ENCODE measurements around the gene HCFC1. TPM values are rescaled to one million over a fixed set of nuclear protein-coding genes. Genes with fewer than 3 reads are reported as not detected.

The HCFC1 gene
- total RNA-seq, 1 donor from 2014 or later: 61.2 TPM

DNA sequence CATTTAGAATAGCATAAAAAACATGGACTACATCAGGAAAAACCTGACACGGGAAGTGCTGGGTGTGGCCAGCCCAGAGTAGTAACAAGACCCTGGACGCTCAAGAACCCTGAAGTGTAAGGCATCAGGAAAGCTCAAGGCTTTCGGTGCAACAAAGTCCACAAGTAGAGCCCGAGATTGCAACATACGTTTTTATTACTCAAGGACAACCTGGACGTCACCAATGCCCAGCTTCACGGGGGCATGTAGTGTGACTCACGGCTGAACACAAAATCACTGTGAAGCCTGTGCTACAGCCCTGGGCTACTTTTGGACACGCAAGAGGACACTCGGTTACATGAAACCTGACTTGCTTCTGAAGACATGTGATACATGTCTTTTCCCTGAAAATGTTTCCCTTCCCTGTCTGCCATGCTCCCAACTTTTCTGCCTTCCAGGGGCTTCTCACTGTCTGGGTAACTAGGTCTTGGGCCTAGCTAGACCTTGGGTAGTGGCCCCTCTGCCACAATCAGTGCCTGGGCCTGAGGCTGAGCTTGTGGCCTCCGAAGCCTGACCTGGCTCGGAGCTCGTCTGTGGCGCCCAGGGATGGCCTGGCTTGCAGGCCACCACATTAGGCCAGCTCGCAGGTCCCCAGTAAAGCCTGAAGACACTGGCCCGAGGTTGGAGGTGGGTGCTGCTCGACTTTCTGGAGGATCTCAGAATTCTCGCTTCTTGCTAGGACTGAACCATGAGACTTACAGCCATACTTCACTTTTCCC lies 38.9 kb upstream of the HCFC1 start:
- no peaks in the 10 kb centered on the region for H3K9me3 Mint-ChIP-seq (ENCODE audit: unreplicated experiment)
- no peak overlapping the region for H3K9ac ChIP-seq (ENCODE audit: low read length)
- H3K4me1 ChIP-seq (ENCODE audit: insufficient read depth, low read length): no peaks in the 10 kb centered on the region
- H4K20me1 ChIP-seq (ENCODE audit: insufficient read depth, low read length): peaks cover 7% of the 10 kb centered on the region
- H3K4me3 ChIP-seq (ENCODE audit: insufficient read depth, low read depth, low read length): no peak overlapping the region
- no peaks in the 10 kb centered on the region for H3K27me3 ChIP-seq (ENCODE audit: insufficient read depth, low read length)
- no peak overlapping the region for H3K4me3 Mint-ChIP-seq (ENCODE audit: unreplicated experiment)
- peaks cover 4% of the 10 kb centered on the region for H3K36me3 Mint-ChIP-seq (ENCODE audit: low read depth, unreplicated experiment)
- no peaks in the 10 kb centered on the region for H3K79me2 ChIP-seq (ENCODE audit: insufficient read depth, low read length)
- H3K4me1 Mint-ChIP-seq (ENCODE audit: low read depth, unreplicated experiment): no peaks in the 10 kb centered on the region
- no peak for TF ChIP-seq EZH2 (IDR thresholded peaks at IDR 0.05; ENCODE audit: insufficient read depth, low read length)
- TF ChIP-seq, protein P1, sequence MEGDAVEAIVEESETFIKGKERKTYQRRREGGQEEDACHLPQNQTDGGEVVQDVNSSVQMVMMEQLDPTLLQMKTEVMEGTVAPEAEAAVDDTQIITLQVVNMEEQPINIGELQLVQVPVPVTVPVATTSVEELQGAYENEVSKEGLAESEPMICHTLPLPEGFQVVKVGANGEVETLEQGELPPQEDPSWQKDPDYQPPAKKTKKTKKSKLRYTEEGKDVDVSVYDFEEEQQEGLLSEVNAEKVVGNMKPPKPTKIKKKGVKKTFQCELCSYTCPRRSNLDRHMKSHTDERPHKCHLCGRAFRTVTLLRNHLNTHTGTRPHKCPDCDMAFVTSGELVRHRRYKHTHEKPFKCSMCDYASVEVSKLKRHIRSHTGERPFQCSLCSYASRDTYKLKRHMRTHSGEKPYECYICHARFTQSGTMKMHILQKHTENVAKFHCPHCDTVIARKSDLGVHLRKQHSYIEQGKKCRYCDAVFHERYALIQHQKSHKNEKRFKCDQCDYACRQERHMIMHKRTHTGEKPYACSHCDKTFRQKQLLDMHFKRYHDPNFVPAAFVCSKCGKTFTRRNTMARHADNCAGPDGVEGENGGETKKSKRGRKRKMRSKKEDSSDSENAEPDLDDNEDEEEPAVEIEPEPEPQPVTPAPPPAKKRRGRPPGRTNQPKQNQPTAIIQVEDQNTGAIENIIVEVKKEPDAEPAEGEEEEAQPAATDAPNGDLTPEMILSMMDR (IDR thresholded peaks at IDR 0.05; ENCODE audit: insufficient read depth, low read depth, low read length): no peak
- DNase-seq (ENCODE audit: low read depth) (no peak), FAIRE-seq (no peak)
- H3K4me2 ChIP-seq (ENCODE audit: low read length): no peak overlapping the region
- H3K27ac Mint-ChIP-seq (ENCODE audit: unreplicated experiment): no peak overlapping the region
- H3K27me3 Mint-ChIP-seq (ENCODE audit: low read depth, unreplicated experiment): no peaks in the 10 kb centered on the region
- no peak overlapping the region for H2AFZ ChIP-seq (ENCODE audit: low read depth, low read length)
- H3K36me3 ChIP-seq (ENCODE audit: insufficient read depth, low read length): peaks cover 2% of the 10 kb centered on the region
- no peaks in the 10 kb centered on the region for H3K9me3 ChIP-seq (ENCODE audit: insufficient read depth, low read depth, low read length)
- no peak overlapping the region for H3K27ac ChIP-seq (ENCODE audit: low read depth, low read length)

- H3K4me3 Mint-ChIP-seq (ENCODE audit: unreplicated experiment): no peak overlapping the region
- no peak overlapping the region for H3K27ac ChIP-seq (ENCODE audit: low read depth, low read length)
These were observed 36.9 kb upstream of the HCFC1 start for GRCh38 chrX:154008521-154008920.

More at GRCh38 chrX:154008521-154008920, 36.9 kb upstream of the HCFC1 start:
- TF ChIP-seq EZH2 (IDR thresholded peaks at IDR 0.05; ENCODE audit: insufficient read depth, low read length): no peak
- TF ChIP-seq, protein P1 (IDR thresholded peaks at IDR 0.05; ENCODE audit: insufficient read depth, low read depth, low read length): no peak
- Histone ChIP-seq H3K27me3 (ENCODE audit: insufficient read depth, low read length) (no peaks in the 10 kb centered on the region), H3K36me3 (ENCODE audit: insufficient read depth, low read length) (peaks cover 2% of the 10 kb centered on the region), H3K9ac (ENCODE audit: low read length) (no peak overlapping the region), H3K9me3 (ENCODE audit: insufficient read depth, low read depth, low read length) (no peaks in the 10 kb centered on the region), H4K20me1 (ENCODE audit: insufficient read depth, low read length) (peaks cover 6% of the 10 kb centered on the region), H3K4me2 (ENCODE audit: low read length) (no peak overlapping the region), H3K4me3 (ENCODE audit: insufficient read depth, low read depth, low read length) (no peak overlapping the region), H3K4me1 (ENCODE audit: insufficient read depth, low read length) (no peaks in the 10 kb centered on the region), H2AFZ (ENCODE audit: low read depth, low read length) (no peak overlapping the region), H3K79me2 (ENCODE audit: insufficient read depth, low read length) (no peaks in the 10 kb centered on the region)
- Mint-ChIP-seq H3K4me1 (ENCODE audit: low read depth, unreplicated experiment) (no peaks in the 10 kb centered on the region), H3K27me3 (ENCODE audit: low read depth, unreplicated experiment) (no peaks in the 10 kb centered on the region), H3K36me3 (ENCODE audit: low read depth, unreplicated experiment) (peaks cover 4% of the 10 kb centered on the region), H3K27ac (ENCODE audit: unreplicated experiment) (no peak overlapping the region), H3K9me3 (ENCODE audit: unreplicated experiment) (no peaks in the 10 kb centered on the region)
- FAIRE-seq: peak; percentile 45
- no peak for DNase-seq (ENCODE audit: low read depth)
